Psoas muscle (tissue), 8 donors: ENCODE measurements around the gene GK. TPM values are rescaled to one million over a fixed set of nuclear protein-coding genes. Genes with fewer than 3 reads are reported as not detected.

ENCODE experiments used
- ATAC-seq, 4 donors: fragments of 200-7000 bp; cut with Tn5 transposase; one replicate each; pipeline ENCODE4 v1.9.1; 2020; ENCODE audit warnings: moderate library complexity in 3 of 4, mild to moderate bottlenecking in 2 of 4
- DNase-seq, 2 donors: peaks; one replicate each; pipeline ENCODE4 v3.0.0-alpha.2; 2020
- H3K27ac ChIP-seq: fragments of 200-600 bp; one replicate; pipeline ENCODE4 v1.8.0; 2022
- H3K27me3 ChIP-seq, 3 donors: fragments of 200-600 bp in 1 of 3; one replicate each; pipeline versions ENCODE4 v1.6.1 to v1.8.0; 2013 to 2022; ENCODE audit warnings: low read length in 2 of 3, mild to moderate bottlenecking in 2 of 3, moderate library complexity in 1 of 3; ENCODE audit not compliant: insufficient read depth in 3 of 3
- H3K36me3 ChIP-seq, 2 donors: fragments of 200-600 bp in 1 of 2; one replicate each; pipeline versions ENCODE4 v1.6.1 to v1.8.0; 2013 to 2022; ENCODE audit warnings: low read depth in 1 of 2, mild to moderate bottlenecking in 1 of 2, moderate library complexity in 1 of 2; ENCODE audit not compliant: insufficient read depth in 1 of 2
- H3K4me1 ChIP-seq: fragments of 200-600 bp; one replicate; pipeline ENCODE4 v1.8.0; 2022
- H3K4me3 ChIP-seq: fragments of 200-600 bp; one replicate; pipeline ENCODE4 v1.8.0; 2022; ENCODE audit warnings: mild to moderate bottlenecking
- H3K9me3 ChIP-seq: fragments of 200-600 bp; one replicate; pipeline ENCODE4 v1.8.0; 2022
- CTCF ChIP-seq: fragments of 200-600 bp; IDR thresholded peaks from one replicate; pipeline ENCODE4 v1.8.0; 2022; ENCODE audit warnings: antibody characterized with exemption
- WGBS, 3 donors: extraction: QIAGEN DNeasy Blood & Tissue Kit; methylation state at CpG; one replicate each; pipeline versions ENCODE4 v1.1.6 to v1.1.7; 2013; 5-methylcytosine and 5-hydroxymethylcytosine counted together
- intact Hi-C, 2 donors: fragments of 100-400 bp; cut with DNase I; formaldehyde crosslinking; loops; one replicate each; pipeline versions ENCODE4 v1.11.0 to v1.14.2; 2022
- polyA plus RNA-seq, 3 donors: library from polyadenylated mRNA; stranded (reverse); fragments of 200-250 nt; gene quantifications; one replicate each; pipeline ENCODE4 v1.2.3, GENCODE V29; 2013
- total RNA-seq, 4 donors: library from RNA; stranded (reverse); fragmentation: NEBNext Ultra II Directional in 2 of 4; extraction: Animal tissue kit (Norgen Biotek cat#: 25700) in 2 of 4; gene quantifications; one replicate each; pipeline versions ENCODE4 v1.2.1 to v1.2.4, GENCODE V29; 2021 to 2023
- donor health status: healthy with polysubstance abuse.
- donor health status: DM: no; HTN: no; CAD: no; lungs with moderate emphysema.
- donor health status: Bipolar disorder and iron deficiency.
- donor health status: healthy.
- donor health status: DM: yes; HTN: yes; CAD: no.
- donor health status: DM: no; HTN: no; CAD: no.
- donor health status: DM: no; HTN: no; CAD: no.
- donor health status: DM: yes; HTN: yes; CAD: no.

GK gene
- total and polyA plus RNA-seq, 7 donors, result 1.1 to 5.2 (median 4.2) TPM

DNA sequence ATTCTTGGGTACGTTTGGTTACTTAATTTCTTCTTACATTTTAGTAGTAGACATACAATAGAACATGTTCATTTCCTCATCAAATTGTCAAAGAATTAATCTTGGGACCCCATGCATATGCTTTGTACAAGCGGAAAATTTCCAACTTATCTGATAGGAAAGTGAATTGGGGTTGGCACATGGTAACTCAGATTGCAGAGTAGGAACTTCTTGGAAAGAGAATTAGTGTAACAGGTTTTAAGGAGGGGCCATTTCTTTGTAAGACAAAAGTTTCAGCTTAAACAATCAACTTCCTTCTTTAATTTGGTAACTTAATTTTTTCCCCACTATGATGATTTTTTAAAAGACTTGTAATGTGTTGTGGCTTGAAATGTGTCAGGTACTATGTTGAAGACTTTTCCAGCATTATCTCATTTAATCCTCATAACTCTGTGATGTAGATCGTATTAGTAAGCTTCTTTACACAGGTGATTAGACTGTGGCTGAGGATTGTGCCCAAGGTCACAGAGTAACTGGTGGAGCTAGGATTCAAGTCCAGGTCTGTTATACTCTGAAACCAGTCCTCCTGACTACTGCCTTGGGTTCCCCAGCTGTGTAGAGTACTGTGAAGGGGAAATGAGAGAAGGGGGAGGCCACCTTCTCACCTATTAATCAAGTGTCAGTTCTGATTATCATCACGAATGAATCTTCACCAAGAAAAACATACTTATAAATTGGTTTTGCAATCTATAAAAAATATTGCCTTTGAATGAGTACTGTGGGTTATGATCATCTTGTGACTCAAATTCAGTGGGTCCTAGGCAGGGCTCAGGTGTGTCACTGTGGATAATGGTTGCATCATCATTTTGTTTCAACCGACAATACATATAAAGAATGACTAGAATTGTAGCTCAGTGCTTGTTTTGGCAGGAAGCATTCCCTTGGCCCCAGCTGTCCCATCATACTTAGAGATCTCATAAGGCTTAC, 4.3 kb downstream of the GK start:
- Histone ChIP-seq H3K27ac (no peak overlapping the region), H3K9me3 (no peaks in the 10 kb centered on the region), H3K4me3 (no peak overlapping the region), H3K36me3 (no peaks in the 10 kb centered on the region), H3K4me1 (no peaks in the 10 kb centered on the region), H3K27me3 (no peaks in the 10 kb centered on the region)
- 73 to 88% (median 85%) methylated on average over 5 of the region's 5 CpGs for whole genome bisulfite sequencing, 3 donors
- DNase-seq (no peak), ATAC-seq (no peak)
- intact Hi-C loops, result no loop called here
- no peak for TF ChIP-seq CTCF

DNA sequence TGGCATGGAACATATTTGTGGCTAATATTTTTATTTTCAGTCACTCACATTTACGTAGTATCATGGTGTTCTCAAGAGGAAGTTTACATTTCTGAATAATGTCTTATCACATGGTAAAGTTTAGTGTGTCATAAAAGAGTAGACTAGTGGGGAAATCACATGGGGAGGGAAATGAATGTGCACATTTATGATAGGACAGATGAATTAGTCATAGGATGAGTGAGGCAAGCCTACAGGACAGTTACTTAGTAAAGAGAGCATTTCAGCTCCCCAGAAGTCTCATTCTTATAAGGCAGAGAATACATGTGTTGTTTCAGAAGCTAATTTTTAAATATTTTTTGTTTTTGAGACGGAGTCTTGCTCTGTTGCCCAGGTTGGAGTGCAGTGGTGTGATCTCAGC, 6.2 kb downstream of the GK start:
- H3K27ac ChIP-seq, result no peak overlapping the region
- intact Hi-C loops, result no loop called here
- DNase-seq (no peak), ATAC-seq (no peak)
- H3K4me3 ChIP-seq, result no peak overlapping the region
- no peak for TF ChIP-seq CTCF
- H3K4me1 ChIP-seq, result no peaks in the 10 kb centered on the region
- no peaks in the 10 kb centered on the region for H3K36me3 ChIP-seq
- WGBS, 3 donors, result 89 to 98% (median 95%) methylated on average over 2 of the region's 2 CpGs
- no peaks in the 10 kb centered on the region for H3K9me3 ChIP-seq
- no peaks in the 10 kb centered on the region for H3K27me3 ChIP-seq

DNA sequence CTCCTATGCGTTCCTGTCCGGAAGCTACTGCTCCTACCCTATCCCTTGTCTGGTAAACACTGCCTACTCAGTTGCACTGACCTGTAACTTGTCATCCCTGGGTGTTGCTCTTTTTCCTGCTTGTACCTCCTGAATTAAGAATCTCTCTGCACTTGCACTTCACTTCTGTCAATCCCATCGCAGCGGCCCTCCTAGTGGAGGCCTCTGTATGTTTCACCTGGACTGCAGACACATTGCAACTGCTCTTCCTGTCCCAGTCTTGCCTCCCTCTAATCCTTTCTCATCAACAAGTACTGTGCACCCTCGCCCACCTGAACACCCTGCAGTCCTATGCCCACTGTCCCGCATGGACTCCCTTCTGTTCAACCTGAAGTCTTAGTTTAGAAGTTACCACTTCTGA, 8.0 kb downstream of the GK start:
- Histone ChIP-seq H3K9me3 (no peaks in the 10 kb centered on the region), H3K4me3 (no peak overlapping the region), H3K36me3 (peaks cover 0 to 4% of the 10 kb centered on the region in 2 donors), H3K27ac (no peak overlapping the region), H3K27me3 (no peaks in the 10 kb centered on the region), H3K4me1 (no peaks in the 10 kb centered on the region)
- DNase-seq (no peak), ATAC-seq (no peak)
- intact Hi-C loops, result no loop called here
- WGBS, 3 donors, result 90 to 95% (median 94%) methylated on average over 6 of the region's 6 CpGs
- TF ChIP-seq CTCF, result no peak

GRCh38 chrX:30663322-30663721, 10.1 kb downstream of the GK start:
- ATAC-seq (no peak), DNase-seq (no peak)
- Histone ChIP-seq H3K4me1 (no peaks in the 10 kb centered on the region), H3K4me3 (no peak overlapping the region), H3K9me3 (no peaks in the 10 kb centered on the region), H3K36me3 (peaks cover 0 to 4% of the 10 kb centered on the region in 2 donors), H3K27ac (no peak overlapping the region), H3K27me3 (no peaks in the 10 kb centered on the region)
- TF ChIP-seq CTCF, result no peak
- WGBS, 3 donors, result 76 to 79% (median 79%) methylated on average over 2 of the region's 2 CpGs
- intact Hi-C loops, result no loop called here
